GM21447 (cell line): ENCODE data around the gene TSPAN32.
"Not testable (repeated sequence)": the region's sequence is repeated elsewhere in the genome, so short reads cannot be mapped to it uniquely, and the experiment has no call there.

Experiments
- ATAC-seq: cut with Tn5 transposase; IDR thresholded peaks from one replicate; pipeline ENCODE4 v1.9.1; 2021; ENCODE audit not compliant: unreplicated experiment

Gene TSPAN32

DNA sequence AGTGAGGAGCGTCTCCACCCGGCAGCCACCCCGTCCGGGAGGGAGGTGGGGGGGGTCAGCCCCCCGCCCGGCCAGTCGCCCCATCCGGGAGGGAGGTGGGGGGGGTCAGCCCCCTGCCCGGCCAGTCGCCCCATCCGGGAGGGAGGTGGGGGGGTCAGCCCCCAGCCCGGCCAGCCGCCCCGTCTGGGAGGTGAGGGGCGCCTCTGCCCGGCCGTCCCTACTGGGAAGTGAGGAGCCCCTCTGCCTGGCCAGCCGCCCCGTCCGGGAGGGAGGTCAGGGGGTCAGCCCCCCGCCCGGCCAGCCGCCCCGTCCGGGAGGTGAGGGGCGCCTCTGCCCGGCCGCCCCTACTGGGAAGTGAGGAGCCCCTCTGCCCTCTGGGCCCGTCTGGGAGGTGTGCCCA lies 30.8 kb downstream of the TSPAN32 start:
- ATAC-seq, result not testable (repeated sequence)

DNA sequence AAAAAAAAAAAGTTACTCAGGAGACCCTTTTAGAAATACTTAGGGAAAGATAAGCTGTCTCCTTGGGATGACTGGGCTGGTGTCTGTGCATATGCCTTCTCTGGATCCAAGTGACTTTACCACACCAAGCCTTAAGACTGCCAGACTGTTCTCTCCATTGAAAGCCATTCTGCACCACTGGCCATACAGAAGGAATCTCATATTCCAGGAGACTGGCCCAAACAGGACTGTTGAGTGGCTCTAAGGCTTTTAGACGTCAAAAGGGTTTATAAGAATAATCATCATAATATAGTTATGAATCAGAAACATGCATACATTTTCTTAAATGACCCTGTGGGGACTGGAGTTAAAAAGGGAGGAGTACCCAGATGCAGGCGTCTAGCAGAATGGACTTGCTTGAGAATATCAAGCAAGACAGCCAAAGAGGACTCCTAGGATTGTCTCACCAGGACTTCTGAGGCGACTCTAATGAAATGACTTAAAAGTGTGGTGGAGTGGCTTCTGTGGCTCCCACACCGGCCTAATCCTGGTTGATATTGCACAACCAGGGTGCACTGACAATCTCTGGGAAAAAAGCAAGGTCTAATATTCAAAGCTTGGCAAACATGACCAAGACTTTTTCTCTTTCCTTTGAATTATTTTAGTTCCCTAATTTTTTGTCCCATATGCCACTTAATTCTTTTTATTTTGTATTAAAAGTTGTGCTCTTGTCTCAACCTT lies 31.8 kb downstream of the TSPAN32 start:
- ATAC-seq, result not testable (repeated sequence)

DNA sequence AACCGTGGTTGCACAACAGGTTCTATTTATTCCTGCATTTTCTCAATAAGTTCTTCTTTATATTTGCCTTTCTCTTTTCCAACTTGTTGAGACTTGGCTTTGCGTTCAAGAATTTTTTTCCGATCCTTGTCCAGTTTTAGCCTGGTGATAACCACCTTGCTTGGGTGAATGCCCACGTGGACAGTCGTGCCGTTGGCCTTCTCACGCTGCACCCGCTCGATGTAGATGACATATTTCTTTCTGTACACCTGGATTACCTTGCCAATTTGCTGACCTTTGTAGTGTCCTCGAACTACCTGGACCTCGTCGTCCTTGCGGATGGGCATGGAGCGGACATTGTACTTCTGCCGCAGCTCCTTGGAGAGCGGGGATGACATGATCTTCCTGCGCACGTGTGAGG lies 33.5 kb downstream of the TSPAN32 start:
- not testable (repeated sequence) for ATAC-seq

DNA sequence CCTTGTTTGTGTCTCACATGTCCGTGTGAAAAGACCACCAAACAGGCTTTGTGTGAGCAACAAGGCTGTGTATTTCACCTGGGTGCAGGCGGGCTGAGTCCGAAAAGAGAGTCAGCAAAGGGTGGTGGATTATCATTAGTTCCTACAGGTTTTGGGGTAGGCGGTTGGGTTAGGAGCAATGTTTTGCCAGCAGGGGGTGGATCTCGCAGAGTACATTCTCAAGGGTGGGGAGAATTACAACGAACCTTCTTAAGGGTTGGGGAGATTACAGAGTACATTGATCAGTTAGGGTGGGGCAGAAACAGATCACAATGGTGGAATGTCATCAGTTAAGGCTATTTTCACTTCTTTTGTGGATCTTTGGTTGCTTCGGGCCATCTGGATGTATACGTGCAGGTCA lies 36.9 kb downstream of the TSPAN32 start:
- ATAC-seq, result not testable (repeated sequence)

DNA sequence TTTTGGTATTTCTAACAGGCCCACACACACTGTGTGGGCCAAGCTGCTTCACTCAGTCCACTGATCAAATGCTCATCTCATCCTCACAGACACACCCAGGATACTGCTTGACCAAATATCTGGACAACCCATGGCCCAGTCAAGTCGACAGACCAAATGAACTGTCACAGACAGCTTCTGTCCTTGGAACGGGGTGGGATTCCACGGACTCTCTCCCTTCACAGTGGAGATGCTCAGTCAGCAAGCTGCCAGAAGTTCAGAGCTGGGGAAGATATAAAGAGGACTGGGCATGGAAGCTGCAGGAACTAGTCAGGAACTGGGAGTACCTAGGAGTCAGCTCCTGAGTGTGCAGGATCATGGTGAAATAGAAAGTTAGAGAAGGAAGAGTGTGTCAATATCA lies 40.7 kb downstream of the TSPAN32 start:
- no peak for ATAC-seq

DNA sequence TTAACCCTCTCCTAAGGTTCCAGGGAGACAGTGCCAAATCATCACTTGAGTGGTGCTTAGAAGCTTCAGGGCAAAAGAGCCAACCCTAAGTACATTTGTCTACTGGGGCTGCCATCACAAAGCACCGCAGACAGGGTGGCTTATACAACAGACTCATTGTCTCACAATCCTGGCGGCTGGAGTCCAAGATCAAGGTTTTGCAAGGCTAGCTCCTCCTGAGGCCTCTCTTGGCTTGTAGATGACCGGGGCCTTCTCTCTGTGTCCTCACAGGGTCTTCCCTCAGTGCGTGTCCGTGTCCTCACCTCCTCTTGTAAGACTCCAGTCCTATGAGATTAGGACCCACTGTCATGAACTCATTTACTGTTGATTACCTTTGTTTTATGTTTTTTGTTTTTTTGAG lies 41.2 kb downstream of the TSPAN32 start:
- no peak for ATAC-seq

DNA sequence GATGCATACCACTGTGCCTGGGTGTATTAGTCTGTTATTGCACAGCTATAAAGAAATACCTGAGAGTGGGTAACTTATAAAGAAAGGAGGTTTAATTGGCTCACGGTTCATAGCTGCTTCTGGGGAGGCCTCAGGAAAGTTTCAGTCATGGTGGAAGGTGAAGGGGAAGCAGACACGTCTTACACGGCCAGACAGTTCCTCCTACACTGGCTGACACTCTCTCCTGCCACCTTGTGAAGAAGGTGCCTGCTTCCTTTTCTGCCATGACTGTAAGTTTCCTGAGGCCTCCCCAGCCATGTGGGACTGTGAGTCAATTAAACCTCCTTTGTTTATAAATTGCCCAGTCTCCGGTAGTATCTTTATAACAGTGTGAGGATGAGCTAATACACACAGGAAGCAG lies 41.7 kb downstream of the TSPAN32 start:
- ATAC-seq, result no peak

DNA sequence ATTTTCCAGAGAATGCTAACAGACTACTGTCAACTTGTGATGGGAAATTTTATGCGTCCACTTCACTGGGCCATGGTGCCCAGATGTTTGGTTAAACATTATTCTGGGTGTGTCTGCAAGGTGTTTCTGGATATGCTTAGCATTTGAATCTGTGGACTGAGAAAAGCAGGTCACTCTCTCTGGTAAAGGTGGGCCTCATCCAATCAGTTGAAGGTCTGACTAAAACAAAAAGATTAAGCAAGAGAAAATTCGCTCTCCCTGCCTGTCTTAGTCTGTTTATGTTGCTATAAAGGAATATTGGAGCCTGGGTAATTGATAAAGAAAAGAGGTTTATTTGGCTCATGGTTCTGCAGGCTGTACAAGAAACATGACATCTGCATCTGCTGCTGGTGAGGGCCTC lies 43.2 kb downstream of the TSPAN32 start:
- ATAC-seq, result no peak

DNA sequence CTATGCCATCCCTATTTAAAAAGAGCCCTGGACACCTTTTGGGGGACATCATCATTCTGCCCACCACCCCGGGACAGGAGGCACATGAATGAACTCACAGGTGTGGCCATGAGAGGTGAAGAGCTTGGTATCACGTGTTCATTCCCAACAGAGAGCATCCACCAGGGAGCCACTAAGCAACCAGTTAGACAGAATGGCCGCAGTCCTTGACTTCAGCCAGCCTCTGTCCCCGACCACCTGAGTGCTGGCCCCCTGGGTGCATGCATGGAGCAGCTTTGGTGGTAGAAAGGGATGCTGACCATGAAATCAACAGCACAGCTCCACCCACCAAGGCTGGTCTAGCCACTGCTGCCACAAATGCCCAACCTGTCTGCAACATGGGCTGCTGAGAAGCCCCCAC lies 44.2 kb downstream of the TSPAN32 start:
- no peak for ATAC-seq

DNA sequence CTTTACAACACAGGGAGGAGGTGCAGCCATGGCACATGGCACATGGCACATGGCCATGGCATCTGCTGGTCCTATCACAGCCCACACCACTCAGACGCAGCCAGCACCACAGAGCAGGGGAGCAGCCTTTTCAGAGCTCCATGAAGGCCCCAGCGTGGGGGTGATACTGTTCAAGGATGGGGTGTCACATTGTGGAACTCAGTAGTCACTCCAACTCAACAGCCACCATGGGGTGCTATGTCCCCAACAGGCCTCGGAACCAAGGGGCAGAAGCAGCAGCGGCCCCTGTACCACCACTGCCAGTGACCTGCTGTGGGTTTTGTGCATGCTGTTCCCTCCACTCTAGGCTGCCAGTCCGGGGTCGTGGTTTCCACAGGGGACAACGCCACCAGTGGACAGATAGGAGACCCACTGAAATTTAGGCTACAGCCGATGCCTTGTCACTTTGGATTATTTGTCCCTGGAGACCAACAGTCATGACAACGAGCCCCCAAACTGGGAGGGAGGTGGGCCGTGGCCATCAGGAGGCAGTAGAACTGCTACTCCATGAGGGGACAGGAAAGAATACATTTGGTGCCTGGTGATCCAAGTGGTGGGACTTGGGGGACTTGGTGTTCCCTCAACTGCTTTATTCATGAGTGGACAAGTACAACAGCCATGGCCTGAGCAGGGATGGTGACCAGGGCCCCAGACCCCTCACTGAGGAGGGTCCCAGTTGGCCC lies 44.9 kb downstream of the TSPAN32 start:
- no peak for ATAC-seq

DNA sequence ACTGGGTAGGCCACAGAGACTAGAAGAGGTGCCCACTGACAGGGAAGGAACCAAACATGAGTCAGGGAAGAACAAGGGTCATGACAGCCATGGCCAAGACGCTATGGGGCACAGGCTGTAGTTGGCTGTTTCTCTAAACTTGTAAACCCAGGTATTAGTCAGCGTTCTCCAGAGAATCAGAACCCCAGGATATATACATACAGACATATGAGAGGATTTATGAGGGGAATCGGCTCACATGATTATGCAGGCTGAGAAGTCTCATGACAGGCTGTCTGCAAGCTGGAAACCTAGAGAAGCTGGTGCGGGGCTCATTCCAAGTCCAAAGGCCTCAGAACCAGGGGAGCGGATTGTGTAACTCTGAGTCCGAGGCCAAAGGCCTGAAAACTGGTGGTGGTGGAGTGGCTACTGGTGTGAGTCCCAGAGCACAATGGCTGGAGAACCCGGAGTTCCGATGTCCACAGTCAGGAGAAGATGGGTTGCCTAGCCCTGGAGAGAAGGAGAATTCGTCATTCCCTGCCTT lies 45.6 kb downstream of the TSPAN32 start:
- no peak for ATAC-seq

DNA sequence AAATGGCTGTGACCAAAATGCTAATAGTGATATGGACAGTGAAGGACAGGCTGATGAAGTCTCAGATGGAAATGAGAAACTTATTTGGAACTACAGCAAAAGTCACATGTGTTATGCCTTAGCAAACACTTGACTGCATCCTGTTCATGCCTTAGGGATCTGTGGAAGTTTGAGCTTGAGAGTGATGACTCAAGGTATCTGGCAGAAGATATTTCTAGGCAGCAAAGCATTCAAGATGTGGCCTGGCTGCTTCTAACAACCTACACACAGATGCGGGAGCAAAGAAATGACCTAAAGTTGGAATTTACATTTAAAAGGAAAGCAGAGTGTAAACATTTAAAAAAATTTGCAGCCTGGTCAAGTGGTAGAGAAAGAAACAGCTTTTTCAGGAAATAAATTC lies 47.2 kb downstream of the TSPAN32 start:
- ATAC-seq, result no peak

DNA sequence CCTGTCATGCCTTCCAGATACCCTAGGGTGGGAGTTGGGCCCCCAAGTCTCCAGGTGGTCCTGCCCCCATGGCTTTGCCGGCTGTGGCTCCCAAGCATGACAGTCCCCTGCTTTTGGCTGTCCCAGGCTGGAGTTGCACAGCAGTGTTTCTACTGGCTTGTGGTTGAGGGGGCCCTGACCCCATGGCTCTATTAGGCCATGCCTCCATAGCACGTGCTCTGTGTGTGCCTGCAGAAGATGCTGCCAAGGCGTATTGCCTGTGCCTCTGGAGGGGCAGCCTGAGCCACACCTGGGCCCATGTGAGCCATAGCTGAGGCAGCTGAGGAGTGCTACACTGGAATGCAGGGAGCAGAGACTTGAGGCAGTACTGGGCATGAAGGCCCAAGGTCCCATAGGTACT lies 49.9 kb downstream of the TSPAN32 start:
- no peak for ATAC-seq

DNA sequence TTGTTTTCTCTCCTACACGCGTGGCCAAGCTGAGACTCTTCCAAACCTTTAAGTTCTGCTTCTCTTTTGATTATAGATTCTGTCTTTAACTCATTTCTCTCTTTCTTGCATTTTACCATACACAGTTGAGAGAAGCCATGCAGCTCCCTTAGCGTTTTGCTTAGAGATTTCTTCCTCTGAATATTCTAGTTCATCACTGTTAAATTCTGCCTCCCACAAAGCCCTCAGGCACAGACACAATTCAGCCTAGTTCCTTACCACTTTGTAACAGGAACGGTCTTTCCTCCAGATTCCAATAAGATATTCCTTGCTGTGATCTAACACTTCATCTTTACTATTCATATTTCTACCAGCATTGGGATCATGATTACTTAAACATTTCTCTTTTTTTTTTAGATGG lies 50.6 kb downstream of the TSPAN32 start:
- no peak for ATAC-seq

DNA sequence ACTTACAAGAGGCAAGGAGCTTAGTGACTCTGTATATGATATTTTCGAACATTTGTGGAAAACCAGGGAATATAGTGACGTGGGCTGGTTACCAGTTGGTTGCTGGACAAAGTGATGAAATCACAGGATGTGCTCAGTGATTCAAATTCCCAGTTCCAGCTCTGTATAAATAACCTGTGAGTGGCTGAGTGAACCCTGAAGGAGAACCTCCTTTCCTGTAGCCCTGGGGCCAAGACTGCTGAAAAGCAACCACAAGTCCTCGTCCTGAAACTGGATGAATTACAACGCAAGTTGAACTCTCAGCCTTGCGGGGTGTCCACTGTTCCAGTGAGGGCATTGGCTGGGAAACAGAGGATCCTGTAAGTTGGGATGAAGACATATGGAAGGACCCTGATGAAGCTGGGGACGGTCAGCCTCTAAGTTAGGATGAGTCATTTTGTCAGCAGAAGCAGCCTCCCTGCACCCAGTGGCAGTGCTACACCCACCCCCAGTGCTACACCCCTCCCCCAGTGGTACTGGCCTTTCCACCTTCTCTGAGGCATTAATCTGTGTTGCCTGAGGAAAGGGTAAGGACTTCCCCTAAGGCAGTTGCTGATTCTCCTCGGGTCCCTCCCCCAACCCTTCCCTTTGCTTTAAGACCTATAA lies 53.3 kb downstream of the TSPAN32 start:
- ATAC-seq, result no peak

DNA sequence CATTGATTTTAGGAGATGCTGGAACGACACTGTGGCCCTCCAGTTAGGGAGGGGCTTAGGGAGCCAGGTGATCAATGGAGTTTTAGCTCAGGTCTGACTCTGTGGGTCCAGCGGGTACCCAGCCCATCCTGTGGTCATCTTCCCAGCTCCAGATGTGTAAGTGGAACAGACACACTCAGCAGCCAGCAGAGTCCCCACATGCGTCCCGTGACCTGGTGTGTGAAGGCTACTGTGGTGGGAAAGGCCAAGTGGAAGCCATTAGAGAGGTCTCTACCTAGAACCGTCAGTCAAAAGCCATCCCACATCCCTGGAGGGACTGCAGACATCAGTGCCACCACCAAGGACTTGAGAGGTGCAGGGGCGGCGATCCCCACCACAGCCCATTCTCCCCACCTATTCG lies 55.4 kb downstream of the TSPAN32 start:
- no peak for ATAC-seq

DNA sequence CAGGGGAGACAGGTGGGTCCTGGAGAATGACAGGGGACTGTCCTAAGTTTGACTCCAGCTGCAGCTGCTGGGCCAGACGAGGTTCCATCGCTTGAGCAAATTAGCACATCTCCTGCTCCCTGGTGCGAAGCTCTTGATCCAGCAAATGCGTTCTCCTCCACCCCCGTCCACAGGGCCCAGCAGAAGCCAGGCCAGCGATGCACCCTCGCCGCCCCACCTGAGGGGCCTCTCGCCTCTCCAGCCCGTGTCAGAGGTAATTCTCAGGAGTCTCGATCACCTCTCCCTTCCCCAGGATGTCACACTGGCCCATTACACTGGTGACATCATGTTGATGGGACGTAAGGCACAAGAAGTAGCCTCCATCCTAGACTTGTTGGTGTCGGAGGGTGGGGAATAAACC lies 55.8 kb downstream of the TSPAN32 start:
- ATAC-seq, result not testable (repeated sequence)

DNA sequence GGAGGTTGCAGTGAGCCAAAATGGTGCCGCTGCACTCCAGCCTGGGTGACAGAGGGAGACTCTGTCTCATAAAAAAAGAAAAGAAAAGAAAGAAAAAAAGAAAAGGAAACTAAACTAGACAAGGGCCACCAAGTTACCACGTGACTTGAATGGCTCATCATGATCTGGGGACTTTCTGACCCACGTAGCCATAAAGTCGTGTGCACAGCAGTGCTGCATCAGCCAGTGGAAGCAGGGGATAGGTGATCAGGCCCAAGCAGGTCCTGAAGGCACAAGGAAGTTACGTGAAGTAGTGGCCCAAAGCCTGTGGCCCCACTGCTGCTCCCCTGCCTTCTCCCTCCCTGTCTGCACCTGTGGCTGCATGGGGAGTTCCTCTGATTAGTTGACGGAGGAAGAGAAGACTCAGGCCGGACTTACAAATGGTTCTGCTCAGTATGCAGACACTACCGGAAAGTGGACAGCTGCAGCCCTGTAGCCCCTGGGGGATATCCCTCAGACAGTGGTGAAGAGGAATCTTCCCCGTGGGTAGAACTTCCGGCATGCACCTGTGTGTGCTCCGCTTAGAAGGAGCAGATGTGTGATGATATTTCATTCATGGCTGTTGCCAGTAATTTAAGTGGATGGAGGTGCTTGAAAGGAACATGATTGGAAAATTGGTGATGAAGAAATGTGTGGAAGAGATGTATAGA lies 57.1 kb downstream of the TSPAN32 start:
- no peak for ATAC-seq

DNA sequence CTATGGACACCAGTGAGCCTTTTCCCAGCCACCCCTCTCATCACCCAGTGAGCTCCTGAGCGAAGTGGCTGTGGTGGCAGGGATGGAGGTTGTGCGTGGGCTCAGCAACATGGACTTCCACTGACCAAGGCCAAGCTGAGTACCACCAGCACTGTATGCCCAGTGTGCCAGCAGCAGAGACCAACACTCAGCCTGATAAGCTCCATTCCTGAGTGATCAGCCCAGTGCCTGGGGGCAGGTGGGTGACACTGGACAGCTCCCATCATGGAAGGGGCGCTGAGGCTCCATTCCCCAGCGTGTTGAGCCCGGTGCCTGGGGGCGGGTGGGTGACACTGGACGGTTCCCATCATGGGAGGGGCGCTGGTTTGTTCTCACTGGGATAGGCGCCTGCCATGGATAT lies 57.7 kb downstream of the TSPAN32 start:
- no peak for ATAC-seq

DNA sequence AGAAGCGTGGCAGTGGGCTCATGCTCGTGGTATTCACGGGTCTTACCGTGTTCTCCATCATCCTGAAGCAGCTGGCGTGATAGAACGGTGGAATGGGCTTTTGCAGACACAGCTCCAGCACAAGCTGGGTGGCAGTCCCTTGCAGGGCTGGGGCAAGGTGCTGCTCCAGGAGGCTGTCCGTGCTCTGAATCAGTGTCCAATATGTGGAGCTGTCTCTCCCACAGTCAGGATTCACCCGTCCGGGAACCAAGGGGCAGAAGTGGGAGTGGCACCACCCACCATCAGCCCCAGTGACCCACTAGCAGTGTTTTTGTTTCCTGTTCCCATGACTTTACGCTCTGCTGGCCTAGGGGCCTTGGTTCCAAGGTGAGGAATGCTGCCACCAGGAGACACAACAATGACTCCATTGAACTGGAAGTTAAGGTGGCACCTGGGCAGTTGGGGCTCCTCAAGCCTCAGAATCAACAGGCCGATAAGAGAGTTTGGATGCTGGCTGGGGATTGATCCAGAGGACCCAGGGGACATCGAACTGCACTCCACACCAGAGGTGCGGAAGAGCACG lies 58.3 kb downstream of the TSPAN32 start:
- no peak for ATAC-seq

DNA sequence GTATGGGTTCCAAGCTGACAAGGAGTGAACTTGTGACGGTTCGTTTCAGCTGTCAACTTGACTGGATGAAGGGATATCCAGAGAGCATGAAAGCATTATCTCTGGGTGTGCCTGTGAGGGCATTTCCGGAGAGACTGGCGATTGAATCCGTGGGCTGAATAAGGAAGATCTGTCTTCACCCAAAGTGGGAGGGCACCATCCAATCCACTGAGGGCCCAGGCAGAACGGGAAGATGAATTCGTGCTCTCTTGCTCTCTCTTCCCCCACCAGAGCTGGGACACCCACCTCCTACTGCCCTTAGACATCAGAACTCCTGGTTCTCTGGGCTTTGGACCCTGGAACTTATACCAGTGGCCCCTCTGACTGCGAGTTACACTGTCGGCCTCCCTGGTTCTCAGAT lies 59.8 kb downstream of the TSPAN32 start:
- no peak for ATAC-seq
